Left cardiac atrium (tissue), 4 donors: ENCODE data around the gene TNFRSF1B. TPM values are rescaled to one million over a fixed set of nuclear protein-coding genes. Genes with fewer than 3 reads are reported as not detected.
A peak's percentile ranks its signal among the peaks of the same experiment; 100 is the strongest.

Source experiments
- ATAC-seq, 2 donors: fragments of 200-7000 bp; cut with Tn5 transposase; one replicate each; pipeline ENCODE4 v1.9.1; 2020; ENCODE audit warnings: mild to moderate bottlenecking in 2 of 2, moderate library complexity in 2 of 2
- DNase-seq: peaks from one replicate; pipeline ENCODE4 v3.0.0-alpha.2; 2020
- intact Hi-C, 2 donors: fragments of 100-400 bp; cut with DNase I; formaldehyde crosslinking; loops; one replicate each; pipeline versions ENCODE4 v1.14.1 to v1.15.1; 2022 to 2023
- total RNA-seq, 2 donors: library from RNA; stranded (reverse); fragmentation: NEBNext Ultra II Directional; extraction: Animal tissue kit (Norgen Biotek cat#: 25700); gene quantifications; one replicate each; pipeline ENCODE4 v1.2.1, GENCODE V29; 2021
- donor health status: DM: no; HTN: yes; CAD: no.
- donor health status: DM: no; HTN: yes; CAD: no; lungs with severe emphysema.
- donor health status: DM: yes; HTN: yes; CAD: no.
- donor health status: Dilated cardiomyopathy.

Gene TNFRSF1B
- total RNA-seq, 2 donors from 2014 or later, result 28.3 to 28.5 TPM

DNA sequence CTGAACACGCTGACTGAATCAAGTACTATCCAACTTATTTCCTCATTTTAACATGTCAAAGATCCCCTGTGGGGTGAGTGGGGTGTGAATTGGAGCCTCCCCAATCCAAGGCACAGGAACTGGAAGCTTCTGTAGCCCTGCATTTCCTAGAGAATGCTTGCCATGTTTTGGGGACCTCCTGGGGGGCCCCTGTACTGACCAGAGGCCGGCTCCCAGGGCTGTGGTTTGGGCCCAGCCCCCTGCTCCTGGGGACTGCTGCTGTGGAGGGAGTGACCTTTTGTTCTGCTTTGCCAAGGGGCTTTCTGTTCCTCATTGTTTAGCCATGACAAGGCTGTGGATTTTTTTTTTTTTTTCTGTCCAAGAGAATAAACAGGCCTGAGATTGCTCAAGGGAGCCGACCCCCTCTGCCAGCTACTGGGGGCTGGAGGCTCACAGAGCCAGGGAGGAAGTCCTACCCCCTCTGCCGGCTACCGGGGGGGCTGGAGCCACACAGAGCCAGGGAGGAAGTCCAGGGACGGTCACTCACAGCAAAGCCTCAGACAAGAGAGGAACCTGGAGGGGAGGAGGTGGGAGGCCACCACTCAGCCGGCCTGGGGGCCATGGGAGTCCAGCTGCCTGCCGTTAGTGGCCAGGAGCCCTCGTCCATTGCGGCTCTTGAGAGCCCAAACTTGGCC is 17.4 kb downstream of the TNFRSF1B start:
- peak; percentile 90 for DNase-seq
- intact Hi-C loops, result no loop called here
- ATAC-seq, result peak; percentile 85 to 91

DNA sequence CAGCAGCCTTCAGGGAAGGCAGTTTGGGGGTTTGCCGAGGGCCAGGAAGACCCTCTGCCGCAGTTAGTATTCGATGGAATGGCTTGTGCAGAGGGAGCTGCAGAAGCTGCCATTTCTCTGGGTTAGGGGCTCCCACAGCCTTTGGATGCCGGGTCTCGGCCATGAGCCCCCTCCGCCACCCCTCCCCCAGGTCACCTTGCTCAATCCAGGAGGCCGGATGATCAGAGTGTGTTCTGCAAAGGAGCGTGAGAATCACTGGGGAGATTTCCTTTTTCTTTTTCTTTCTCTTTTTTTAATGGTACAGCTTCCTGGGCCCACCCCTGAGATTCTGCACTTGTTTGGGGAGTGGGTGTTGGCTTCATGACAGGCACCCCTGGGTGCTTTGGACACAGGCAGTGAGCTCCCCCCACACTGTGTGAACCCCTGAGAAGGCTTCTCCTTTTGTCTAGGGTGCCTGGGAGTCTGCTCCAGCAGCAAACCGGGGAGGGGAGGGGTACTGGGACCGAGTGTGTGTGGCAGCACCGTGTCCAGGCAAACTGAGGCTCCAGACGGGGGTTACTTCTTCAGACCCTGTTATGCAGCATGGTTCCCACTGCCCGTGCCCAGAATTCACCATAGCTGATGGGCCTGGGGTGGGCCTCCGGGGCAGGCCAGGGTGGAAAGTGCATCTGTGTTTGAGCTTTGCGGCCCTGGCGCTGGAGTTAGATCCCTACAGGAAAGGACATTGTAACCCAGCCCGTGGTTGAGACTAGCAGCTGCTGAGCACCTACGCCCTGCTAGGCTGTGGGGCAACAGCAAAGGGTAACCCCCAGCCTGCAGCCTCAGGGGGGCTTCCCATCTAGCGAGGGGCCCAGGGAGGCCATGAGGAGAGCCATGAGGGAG is 18.5 kb downstream of the TNFRSF1B start:
- intact Hi-C loops, result no loop called here
- DNase-seq (no peak), ATAC-seq (peak in 1 of 2 donors; percentile 1)

DNA sequence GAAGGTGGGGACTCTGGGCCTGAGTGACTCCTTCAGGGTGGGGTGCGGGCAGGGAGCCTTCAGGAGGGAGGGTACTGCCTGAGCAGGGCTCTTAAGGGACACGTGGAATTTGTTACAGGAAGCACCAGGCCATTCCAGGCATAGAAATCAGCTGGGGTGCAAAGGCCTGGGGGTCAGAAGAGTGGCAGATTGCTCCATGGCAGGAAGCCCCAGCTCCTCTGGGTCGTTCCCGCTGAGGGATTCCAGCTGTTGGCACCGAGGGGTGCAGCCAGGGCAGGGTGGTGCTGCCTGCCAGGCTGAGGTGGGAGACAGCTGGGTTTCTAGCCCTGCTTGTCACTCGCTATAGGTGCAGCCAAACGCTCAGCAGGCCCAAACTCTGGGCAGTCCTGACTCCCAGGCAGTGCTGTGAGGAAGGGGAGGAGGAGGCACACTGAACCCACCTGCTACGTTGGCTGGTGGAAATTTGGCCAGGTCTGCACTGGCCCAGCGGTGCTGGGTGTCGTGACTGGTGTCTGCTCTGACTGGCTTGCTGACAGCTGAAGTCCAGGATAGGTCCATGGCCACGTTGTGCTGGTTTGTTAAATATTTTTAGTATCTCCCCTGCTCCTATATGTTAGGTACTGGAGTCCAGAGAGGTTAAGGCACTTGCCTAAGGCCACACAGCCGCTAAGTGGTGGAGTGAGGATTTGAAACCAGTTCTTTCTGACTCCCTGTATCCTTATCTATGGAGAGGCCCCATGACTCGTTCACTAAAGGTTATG is 19.3 kb downstream of the TNFRSF1B start:
- intact Hi-C loops, result no loop called here
- ATAC-seq, result peak; percentile 6

DNA sequence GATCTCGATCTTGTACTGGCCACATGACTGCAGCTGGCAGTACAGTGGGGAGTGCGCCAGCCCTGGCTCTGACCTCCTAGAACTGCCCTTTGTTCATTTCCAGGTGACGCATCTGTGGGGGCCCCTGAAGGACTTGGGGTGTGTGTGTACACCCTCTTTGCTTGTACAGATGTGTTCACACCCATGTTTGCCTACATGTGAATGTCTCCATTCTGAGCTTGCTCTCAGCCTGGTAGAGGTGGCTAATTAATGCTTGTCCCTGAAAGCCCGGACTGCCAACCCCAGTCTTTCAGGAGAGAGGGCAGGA is 19.8 kb downstream of the TNFRSF1B start:
- no peak for DNase-seq
- intact Hi-C loops, result no loop called here
- no peak for ATAC-seq

More for the DNA sequence above, 19.3 kb downstream of the TNFRSF1B start:
- DNase-seq, result no peak

DNA sequence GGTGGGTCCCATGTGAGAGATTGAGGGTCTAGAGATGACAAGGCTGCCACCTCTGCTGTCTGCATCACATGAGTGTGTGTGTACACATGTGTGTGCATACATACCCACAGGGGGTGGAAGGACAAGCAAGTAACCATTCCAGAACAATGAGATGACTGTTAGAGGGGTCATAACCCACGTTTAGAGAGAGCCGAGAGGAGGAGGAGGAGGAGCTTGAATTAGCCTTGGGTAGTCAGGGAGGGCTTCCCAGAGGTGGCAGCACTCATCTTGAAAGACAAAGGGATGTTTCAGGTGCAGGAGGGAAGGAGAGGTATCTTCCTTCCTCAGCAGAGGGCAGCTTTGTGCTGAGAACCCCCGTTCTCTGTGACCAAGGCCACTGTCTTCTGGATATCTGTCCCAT is 21.3 kb downstream of the TNFRSF1B start:
- intact Hi-C loops, result no loop called here
- ATAC-seq (no peak), DNase-seq (no peak)

DNA sequence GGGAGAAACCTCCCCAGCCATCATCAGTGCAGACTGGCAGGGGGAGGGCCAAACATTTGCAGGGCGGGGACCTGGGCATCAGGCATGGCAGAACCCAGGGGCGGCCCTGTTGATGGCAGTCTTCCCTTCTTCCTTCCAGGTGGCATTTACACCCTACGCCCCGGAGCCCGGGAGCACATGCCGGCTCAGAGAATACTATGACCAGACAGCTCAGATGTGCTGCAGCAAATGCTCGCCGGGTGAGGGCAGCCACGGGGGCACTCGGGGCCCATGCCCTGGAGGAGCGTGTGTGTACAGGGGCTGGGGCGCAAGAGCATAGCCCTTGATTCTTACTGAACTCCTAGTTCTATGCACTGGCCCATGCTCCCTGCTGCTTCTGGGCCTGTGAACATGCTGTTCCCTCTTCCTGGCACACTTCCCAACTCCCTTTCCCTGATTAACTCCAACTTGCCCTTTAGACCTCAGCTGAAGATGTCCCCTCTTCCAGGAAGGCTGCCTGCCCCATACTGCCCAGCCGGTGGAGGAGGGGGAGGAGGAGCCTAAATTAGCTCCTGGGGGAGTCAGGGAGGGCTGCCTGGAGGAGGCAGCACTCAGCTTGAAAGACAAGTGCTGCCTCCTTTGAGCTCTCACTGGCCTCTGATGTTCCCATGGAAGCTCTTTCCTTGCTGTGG is 22.0 kb downstream of the TNFRSF1B start:
- ATAC-seq (no peak), DNase-seq (no peak)
- intact Hi-C loops, result no loop called here

DNA sequence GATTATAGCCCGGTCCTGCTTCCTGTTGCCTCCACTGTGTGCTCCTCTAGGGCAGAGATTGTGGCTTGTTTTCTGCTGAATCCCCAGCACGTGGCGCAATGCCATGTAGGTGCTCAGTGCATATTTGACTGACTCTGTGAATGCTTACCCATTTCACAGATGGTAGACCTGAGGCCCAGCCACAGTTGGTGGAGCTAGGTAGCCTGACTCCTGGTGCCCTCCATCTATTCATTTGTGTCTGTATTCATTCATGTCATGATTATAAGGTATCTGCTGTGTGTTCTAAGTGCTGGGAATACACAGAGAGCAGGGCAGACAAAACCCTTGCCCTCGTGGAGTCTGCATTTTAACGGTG is 22.5 kb downstream of the TNFRSF1B start:
- DNase-seq (no peak), ATAC-seq (no peak)
- intact Hi-C loops, result no loop called here

DNA sequence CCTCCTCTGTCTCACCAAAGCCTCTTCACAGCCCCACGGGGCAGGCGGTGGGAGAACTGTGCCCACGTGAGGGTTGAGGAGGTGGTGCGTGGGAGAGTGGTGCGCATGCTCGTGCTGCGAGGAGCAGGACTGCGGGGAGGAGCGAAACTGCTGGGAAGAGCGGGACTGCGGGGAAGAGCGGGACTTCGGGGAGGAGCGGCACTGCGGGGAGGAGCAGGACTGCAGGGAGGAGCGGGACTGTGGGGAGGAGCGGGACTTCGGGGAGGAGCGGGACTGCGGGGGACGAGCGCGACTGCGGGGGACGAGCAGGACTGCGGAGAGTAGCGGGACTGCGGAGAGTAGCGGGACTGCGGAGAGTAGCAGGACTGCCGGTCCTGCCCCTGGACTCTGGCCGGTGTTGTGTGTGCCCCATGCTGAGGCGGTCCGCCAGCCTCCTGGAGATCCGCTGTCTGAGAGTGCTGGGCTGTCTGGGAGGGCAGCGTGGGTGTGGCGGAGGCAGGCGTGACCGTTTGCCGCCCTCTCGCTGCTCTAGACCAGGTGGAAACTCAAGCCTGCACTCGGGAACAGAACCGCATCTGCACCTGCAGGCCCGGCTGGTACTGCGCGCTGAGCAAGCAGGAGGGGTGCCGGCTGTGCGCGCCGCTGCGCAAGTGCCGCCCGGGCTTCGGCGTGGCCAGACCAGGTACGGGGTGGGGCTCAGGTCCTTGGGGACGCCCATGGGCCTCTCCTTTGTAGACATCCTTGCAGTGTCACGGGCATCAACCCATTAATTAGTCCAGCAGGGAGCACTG is 24.6 kb downstream of the TNFRSF1B start:
- ATAC-seq (no peak), DNase-seq (no peak)
- intact Hi-C loops, result no loop called here

DNA sequence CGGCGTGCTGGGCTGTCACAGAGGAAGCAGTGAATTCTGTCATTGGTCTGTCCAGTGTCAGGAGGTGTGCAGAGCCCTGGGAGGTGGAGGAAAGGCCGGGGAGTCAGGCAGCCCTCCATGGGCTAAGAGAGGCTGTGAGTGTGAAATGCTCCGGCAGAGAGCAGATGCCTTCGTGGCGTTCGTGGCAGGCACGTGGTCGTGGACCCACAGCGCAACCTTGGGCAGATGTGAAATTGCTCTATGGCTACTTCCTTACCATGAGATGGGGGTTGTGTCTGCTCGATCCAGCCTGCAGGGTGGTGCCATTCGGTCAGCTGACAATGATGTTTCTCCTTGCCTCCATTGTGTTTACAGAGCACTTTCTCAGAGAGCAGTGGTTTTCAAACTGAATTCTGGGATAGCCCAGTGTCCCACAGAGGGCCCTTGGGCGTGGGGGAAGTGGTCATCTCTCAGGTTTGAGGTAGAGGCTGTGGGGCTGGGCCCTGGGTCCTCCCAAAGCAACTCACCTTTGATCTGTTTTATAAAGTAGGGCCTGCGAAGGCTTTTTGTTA is 27.9 kb downstream of the TNFRSF1B start:
- no peak for DNase-seq
- no peak for ATAC-seq
- intact Hi-C loops, result no loop called here

DNA sequence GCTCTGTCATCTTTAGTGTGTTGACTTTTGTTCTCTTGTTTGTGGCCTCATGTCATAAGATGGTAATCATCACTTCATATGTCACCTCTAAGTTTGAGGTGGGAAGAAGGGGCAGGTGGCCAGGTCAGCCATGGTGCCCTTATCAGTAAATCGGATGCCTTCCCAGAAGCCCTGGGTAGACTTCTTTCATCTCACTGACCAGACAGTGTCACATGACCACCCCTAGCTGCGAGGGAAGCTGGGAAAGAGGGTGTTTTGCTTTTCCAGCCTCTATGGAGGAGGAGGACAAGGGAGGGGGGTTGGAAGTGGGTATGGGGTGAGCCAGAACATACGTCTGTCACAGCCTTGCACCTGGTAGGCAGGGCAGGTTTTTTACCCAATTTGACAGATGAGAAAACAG is 28.6 kb downstream of the TNFRSF1B start:
- ATAC-seq (no peak), DNase-seq (no peak)
- intact Hi-C loops, result no loop called here

DNA sequence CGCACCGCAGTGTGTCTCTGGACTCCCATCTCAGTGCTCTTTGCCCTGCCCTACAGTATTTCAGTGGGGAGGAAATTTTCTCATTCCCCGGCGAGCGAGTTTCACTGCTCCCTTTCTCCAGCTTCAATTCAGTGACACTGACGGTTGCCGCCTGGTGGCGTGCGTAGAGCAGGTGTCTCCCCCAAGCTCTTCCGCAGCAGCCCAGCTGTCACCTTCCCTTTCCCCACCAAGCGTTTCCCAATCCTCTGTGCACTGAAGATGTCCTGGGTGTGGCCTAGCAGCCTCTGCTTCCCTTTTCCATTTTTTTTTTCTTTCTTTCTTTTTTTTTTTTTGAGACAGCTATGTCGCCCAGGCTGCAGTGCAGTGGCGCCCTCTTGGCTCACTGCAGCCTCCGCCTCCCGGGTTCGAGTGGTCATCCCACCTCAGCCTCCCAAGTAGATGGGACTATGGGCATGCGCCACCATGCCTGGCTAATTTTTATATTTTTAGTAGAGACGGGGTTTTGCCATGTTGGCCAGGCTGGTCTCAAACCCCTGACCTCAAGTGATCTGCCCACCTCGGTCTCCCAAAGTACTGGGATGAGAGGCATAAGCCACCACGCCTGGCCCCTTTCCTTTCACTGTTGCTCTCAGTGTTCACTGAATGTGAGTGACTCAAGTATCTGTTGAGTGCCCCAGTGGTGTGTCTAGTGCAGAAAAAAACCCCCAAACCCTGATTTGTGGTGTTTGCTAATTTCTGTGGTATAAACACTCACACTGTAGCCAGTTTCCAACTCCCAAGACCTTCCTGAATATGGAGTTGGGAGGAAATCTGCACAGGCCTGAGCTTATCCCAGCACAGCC is 30.1 kb downstream of the TNFRSF1B start:
- ATAC-seq (peak in 1 of 2 donors; percentile 72), DNase-seq (peak; percentile 58)
- intact Hi-C loops, result no loop called here

DNA sequence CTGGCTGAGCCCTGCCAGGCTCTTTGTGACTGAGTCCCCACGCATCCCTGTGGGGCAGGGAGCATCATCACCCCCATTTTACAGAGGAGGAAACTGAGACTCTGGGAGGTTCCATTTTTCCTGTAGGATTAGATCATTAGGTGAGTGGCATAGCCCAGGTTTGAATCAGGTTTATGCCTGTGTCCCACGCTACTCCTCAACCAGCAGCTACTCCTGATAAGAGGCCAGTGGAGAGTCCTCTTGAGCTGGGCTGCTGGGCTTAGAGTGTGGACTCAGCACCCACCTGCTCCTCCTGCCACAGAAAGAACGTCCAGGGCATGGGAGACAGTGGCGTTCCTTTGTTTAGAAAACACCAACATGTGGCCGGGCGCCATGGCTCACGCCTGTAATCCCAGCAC is 30.7 kb downstream of the TNFRSF1B start:
- intact Hi-C loops, result no loop called here
- ATAC-seq (no peak), DNase-seq (no peak)

DNA sequence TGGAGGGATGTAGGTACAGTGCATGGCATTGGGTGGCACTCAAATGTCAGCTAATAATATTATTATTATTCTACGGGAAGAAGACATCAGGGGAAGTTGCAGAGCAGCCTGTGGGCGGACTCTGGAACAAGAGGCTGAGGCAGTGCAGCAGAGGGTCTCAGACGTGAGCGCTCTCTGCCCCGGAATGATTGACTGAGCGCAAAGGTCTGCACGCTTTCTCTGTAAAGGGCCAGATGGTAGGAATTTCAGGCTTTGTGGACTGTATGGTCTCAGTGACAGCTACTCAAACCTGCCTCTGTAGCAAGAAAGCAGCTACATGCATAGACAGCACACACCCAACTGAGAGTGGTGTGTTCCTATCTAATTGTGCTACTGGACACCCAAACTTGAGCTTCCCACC is 33.4 kb downstream of the TNFRSF1B start:
- DNase-seq, result no peak
- intact Hi-C loops, result no loop called here
- ATAC-seq, result no peak

DNA sequence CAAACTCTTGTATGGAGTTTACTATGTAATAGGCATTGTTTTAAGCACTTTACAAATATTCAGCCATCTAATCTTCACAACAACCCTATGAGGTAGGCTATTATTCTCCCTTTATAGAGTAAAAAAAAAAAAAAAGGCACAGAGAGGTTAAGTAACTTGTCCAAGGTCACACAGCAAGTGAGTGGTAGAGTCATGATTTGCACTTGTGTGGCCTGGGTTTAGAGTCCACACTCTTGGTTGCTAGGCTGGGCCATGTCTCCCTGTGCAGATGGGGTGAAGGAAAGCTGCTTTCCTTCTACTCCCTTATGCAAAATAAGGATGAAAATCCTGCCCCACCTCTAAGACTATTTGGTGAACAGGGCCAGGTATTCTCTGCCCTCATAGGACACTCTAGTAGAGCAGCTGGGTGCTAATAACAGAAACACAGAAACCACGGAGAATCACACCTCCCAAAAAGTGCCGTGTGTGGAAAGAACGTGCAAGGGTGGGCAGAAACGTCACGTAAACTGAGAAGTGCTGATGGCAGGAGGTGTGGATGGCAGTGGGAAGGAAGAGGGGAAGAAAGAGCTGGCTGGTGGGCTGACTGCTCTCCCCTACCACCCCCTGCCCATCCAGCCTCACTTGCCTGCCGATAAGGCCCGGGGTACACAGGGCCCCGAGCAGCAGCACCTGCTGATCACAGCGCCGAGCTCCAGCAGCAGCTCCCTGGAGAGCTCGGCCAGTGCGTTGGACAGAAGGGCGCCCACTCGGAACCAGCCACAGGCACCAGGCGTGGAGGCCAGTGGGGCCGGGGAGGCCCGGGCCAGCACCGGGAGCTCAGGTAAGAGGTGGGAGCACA is 34.8 kb downstream of the TNFRSF1B start:
- DNase-seq, result no peak
- no peak for ATAC-seq
- intact Hi-C loops, result no loop called here

DNA sequence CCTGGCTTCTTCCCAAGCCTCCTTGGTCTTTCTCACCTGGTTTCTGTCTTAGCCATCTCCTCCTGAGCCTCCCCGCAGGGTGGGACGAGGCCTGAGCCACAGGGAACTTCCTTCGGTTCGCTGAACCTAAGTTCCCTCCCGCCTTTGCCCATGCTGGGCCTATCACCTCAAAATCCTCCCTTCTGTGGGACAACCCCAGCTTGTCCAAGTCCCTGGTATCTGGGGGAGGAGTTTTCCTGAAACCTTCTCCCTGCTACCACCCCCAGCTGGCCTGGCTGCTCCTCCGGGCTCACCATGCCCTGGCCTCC is 35.4 kb downstream of the TNFRSF1B start:
- no peak for DNase-seq
- no peak for ATAC-seq
- intact Hi-C loops, result no loop called here

DNA sequence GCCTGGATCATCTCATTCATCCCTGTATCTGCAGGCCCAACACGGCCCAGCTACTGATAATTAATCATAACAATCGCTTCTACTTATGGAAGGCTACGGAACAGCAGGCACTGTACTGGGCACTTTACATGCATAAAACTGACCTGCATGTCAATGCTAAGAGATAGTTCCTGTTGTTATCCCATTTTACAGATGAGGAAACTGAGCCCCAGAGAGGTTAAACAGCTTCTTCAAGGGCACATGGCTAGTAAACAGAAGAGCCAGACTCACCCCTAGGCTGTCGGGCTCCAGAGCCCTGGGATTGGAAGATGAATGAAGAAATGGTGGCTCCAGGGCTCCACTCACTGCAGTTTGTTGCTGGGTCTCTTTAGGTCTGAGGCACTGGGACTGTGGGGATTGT is 35.8 kb downstream of the TNFRSF1B start:
- DNase-seq (no peak), ATAC-seq (no peak)
- intact Hi-C loops, result no loop called here
